ENCODE measurements around the gene CRADD.
"Not testable (repeated sequence)": the region's sequence is repeated elsewhere in the genome, so short reads cannot be mapped to it uniquely, and the experiment has no call there.

CRADD gene

DNA sequence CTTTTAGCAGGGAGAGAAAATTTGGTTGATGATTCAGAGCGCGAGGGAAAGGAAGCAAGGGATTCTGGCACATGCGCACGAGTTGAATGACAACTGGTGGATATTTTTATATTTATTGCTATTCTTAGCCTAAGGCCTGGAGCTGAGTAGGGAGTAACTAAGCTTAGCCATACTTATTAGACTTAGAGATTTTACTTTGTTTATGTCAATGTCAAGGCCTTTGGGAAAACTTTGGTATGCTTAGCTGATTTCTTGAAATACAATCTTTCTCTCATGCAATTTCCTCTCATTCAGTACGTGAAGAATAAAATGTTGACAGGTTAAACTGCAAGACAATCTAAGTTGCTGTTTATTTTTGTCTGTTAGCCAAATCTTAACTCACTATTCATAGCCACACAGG lies 101.1 kb downstream of the CRADD start:
- Histone ChIP-seq H3K4me3 (ENCODE audit: low read depth, low read length) (no peak overlapping the region), H3K27me3 (replicated peaks) (no peaks in the 10 kb centered on the region), H3K27ac (peak overlapping the region; percentile 91), H3K36me3 (replicated peaks) (no peaks in the 10 kb centered on the region)
- TF ChIP-seq, protein P1, sequence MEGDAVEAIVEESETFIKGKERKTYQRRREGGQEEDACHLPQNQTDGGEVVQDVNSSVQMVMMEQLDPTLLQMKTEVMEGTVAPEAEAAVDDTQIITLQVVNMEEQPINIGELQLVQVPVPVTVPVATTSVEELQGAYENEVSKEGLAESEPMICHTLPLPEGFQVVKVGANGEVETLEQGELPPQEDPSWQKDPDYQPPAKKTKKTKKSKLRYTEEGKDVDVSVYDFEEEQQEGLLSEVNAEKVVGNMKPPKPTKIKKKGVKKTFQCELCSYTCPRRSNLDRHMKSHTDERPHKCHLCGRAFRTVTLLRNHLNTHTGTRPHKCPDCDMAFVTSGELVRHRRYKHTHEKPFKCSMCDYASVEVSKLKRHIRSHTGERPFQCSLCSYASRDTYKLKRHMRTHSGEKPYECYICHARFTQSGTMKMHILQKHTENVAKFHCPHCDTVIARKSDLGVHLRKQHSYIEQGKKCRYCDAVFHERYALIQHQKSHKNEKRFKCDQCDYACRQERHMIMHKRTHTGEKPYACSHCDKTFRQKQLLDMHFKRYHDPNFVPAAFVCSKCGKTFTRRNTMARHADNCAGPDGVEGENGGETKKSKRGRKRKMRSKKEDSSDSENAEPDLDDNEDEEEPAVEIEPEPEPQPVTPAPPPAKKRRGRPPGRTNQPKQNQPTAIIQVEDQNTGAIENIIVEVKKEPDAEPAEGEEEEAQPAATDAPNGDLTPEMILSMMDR (IDR thresholded peaks at IDR 0.05; ENCODE audit: low read depth, low read length, missing control alignments), result no peak
- in situ Hi-C loops (cut with HindIII; ENCODE audit: low pct_ligation_motif_present, low sequenced_read_pairs), result no loop called here
- peak; percentile 75 for DNase-seq

DNA sequence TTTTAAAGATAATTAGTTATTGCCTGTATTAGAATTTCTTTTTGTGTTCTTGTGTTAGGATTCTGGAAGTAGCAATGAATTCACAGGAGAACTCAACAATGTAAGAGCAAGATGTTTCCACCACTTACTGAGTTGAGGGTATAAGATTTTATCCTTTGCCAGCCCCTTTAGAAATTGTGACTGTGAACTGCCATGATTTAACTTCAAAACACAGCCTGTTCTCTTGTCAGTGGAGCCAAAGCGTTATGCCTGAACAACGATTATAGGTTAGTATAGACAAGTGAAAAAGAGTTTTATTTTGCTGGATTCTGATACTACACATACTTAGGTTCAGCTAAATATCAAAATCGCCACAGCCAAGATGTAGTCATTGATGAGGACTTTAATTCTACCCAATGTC lies 101.6 kb downstream of the CRADD start:
- Histone ChIP-seq H3K4me3 (ENCODE audit: low read depth, low read length) (no peak overlapping the region), H3K27ac (peak overlapping the region; percentile 91), H3K27me3 (replicated peaks) (no peaks in the 10 kb centered on the region), H3K36me3 (replicated peaks) (no peaks in the 10 kb centered on the region)
- TF ChIP-seq, protein P1 (IDR thresholded peaks at IDR 0.05; ENCODE audit: low read depth, low read length, missing control alignments), result no peak
- no peak for DNase-seq
- in situ Hi-C loops (cut with HindIII; ENCODE audit: low pct_ligation_motif_present, low sequenced_read_pairs), result no loop called here

DNA sequence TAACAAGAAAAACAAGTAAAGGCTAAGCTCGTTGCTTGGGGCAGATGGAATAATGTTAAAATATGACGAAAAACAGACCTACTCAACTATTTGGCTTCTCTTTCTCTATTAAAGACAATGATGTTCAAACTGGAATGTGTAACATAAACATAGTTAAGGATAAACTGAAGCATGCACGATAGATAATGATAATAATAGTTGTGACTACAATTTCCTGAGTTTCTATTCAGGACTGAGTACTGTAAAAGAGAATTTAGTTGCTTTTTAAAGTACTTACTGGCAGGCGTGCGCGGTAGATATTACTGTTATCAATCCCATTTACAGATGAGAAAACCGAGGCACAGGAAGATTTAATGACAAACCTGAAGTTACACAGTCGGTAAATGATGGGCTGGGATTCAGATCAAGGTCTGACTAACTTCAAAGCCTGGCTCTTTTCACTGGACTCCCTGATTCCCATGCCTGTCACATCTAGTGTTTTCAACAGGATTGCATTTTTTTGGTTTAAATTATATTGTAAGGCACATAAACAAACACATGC lies 103.0 kb downstream of the CRADD start:
- in situ Hi-C loops (cut with HindIII; ENCODE audit: low pct_ligation_motif_present, low sequenced_read_pairs), result no loop called here
- Histone ChIP-seq H3K27ac (peak overlapping the region; percentile 47), H3K4me3 (ENCODE audit: low read depth, low read length) (no peak overlapping the region), H3K36me3 (replicated peaks) (no peaks in the 10 kb centered on the region), H3K27me3 (replicated peaks) (no peaks in the 10 kb centered on the region)
- TF ChIP-seq, protein P1 (IDR thresholded peaks at IDR 0.05; ENCODE audit: low read depth, low read length, missing control alignments), result no peak
- no peak for DNase-seq

DNA sequence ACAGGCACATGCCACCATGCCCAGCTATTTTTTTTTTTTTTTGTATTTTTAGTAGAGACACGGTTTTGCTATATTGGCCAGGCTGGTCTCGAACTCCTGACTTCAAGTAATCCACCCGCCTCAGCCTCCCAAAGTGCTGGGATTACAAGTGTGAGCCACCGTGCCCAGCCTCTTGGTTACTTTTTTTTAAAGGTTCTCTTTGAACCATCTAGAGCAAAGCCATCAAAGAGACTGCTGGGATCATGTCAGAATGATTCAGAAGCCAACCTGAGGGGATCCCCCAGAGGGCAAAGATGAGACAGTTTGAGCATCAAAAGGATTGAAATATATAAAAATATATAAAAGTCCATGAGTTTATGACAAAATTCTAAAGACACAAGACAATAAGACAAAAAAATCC lies 103.7 kb downstream of the CRADD start:
- H3K4me3 ChIP-seq (ENCODE audit: low read depth, low read length); DNase-seq; in situ Hi-C loops (cut with HindIII; ENCODE audit: low pct_ligation_motif_present, low sequenced_read_pairs): not testable (repeated sequence)

DNA sequence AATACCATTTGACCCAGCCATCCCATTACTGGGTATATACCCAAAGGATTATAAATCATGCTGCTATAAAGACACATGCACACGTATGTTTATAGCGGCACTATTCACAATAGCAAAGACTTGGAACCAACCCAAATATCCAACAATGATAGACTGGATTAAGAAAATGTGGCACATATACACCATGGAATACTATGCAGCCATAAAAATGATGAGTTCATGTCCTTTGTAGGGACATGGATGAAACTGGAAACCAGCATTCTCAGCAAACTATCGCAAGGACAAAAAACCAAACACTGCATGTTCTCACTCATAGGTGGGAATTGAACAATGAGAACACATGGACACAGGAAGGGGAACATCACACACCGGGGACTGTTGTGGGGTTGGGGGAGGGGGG lies 104.8 kb downstream of the CRADD start:
- in situ Hi-C loops (cut with HindIII; ENCODE audit: low pct_ligation_motif_present, low sequenced_read_pairs); H3K36me3 ChIP-seq (replicated peaks); H3K27me3 ChIP-seq (replicated peaks); H3K27ac ChIP-seq; H3K4me3 ChIP-seq (ENCODE audit: low read depth, low read length); DNase-seq: not testable (repeated sequence)

More for the DNA sequence above, 103.7 kb downstream of the CRADD start:
- H3K27ac ChIP-seq; H3K36me3 ChIP-seq (replicated peaks); H3K27me3 ChIP-seq (replicated peaks): not testable (repeated sequence)

DNA sequence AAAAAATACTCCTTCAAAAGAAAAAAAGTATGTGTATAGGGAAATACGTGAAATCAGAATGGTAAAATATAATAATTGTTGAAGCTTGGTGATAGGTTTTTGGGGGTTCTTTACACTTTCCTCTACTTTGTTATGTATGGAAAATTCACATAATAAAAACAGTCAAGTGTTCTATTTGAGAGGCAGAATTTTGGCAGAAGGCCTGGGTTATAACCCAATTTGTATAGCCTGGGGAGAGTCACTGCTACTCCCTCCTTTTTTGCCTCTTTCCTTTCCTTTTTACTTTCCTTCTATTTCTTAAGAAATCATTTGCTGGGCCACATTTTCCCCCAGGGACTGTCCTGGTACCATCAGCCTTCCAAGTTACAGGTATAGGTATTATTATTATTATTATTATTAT lies 105.7 kb downstream of the CRADD start:
- H3K27ac ChIP-seq, result no peak overlapping the region
- H3K4me3 ChIP-seq (ENCODE audit: low read depth, low read length), result no peak overlapping the region
- DNase-seq, result no peak
- no peaks in the 10 kb centered on the region for H3K27me3 ChIP-seq (replicated peaks)
- in situ Hi-C loops (cut with HindIII; ENCODE audit: low pct_ligation_motif_present, low sequenced_read_pairs), result no loop called here
- H3K36me3 ChIP-seq (replicated peaks), result no peaks in the 10 kb centered on the region
- TF ChIP-seq, protein P1 (IDR thresholded peaks at IDR 0.05; ENCODE audit: low read depth, low read length, missing control alignments), result no peak

DNA sequence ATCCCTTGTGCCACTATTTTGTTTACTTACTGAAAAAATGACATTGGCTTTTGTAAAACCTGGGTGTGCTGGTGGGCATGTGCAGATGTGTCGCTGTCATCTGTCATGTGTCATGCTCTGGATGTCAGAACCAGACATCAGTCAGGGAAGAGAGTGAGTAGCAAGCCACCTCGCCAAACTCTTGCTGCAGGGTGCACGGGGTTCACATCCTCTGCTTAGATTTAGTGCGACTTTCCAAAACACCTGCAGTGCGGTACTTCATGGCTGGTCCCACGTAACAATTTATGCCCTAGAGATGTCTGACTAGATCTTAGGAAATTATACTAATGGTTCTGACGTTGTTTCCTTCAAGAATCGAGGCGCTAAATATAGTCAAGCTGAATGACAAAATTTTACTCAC lies 106.7 kb downstream of the CRADD start:
- no peaks in the 10 kb centered on the region for H3K27me3 ChIP-seq (replicated peaks)
- in situ Hi-C loops (cut with HindIII; ENCODE audit: low pct_ligation_motif_present, low sequenced_read_pairs), result no loop called here
- DNase-seq, result no peak
- H3K27ac ChIP-seq, result peak overlapping the region; percentile 95
- TF ChIP-seq, protein P1 (IDR thresholded peaks at IDR 0.05; ENCODE audit: low read depth, low read length, missing control alignments), result no peak
- no peaks in the 10 kb centered on the region for H3K36me3 ChIP-seq (replicated peaks)
- no peak overlapping the region for H3K4me3 ChIP-seq (ENCODE audit: low read depth, low read length)

Data from brain microvascular endothelial cell (primary cell).